Endodermal cell (in vitro differentiated cells): Measurements from ENCODE around the gene CDKL1. TPM values are rescaled to one million over a fixed set of nuclear protein-coding genes. Genes with fewer than 3 reads are reported as not detected.
"Not testable (repeated sequence)": the region's sequence is repeated elsewhere in the genome, so short reads cannot be mapped to it uniquely, and the experiment has no call there.

Source experiments
- DNase-seq: peaks from one replicate; pipeline ENCODE4 v3.0.0-alpha.2; 2017
- H3K27ac ChIP-seq: 2 replicates; pipeline ENCODE4 v1.5.1; 2013; ENCODE audit warnings: mild to moderate bottlenecking, low read depth, low read length, moderate library complexity
- H3K27me3 ChIP-seq: 2 replicates; pipeline ENCODE4 v1.6.1; 2013; ENCODE audit warnings: mild to moderate bottlenecking, low read length, moderate library complexity; ENCODE audit not compliant: insufficient read depth, control insufficient read depth, poor library complexity, severe bottlenecking
- H3K36me3 ChIP-seq: 2 replicates; pipeline ENCODE4 v1.7.0; 2013; ENCODE audit warnings: mild to moderate bottlenecking, low read length, moderate library complexity; ENCODE audit not compliant: control insufficient read depth, insufficient read depth
- H3K4me1 ChIP-seq: one replicate; pipeline ENCODE4 v1.7.0; 2013; ENCODE audit warnings: low read length; ENCODE audit not compliant: control insufficient read depth, insufficient read depth
- H3K4me3 ChIP-seq: 2 replicates; pipeline ENCODE4 v1.5.1; 2013; ENCODE audit warnings: mild to moderate bottlenecking, low read length, moderate library complexity
- H3K9ac ChIP-seq: 2 replicates; pipeline ENCODE4 v1.6.1; 2013; ENCODE audit warnings: mild to moderate bottlenecking, low read length, moderate library complexity; ENCODE audit not compliant: poor library complexity, severe bottlenecking; ENCODE audit errors: extremely low read depth
- H3K9me3 ChIP-seq: 2 replicates; pipeline ENCODE4 v1.6.1; 2013; ENCODE audit warnings: mild to moderate bottlenecking, low read length, moderate library complexity; ENCODE audit not compliant: control insufficient read depth
- H3K27ac Mint-ChIP-seq: 2 replicates; pipeline ENCODE4 v1.8.0; 2020; ENCODE audit warnings: mixed read lengths
- H3K27me3 Mint-ChIP-seq: 2 replicates; pipeline ENCODE4 v1.8.0; 2021; ENCODE audit warnings: mild to moderate bottlenecking, mixed read lengths; ENCODE audit not compliant: insufficient read depth
- H3K36me3 Mint-ChIP-seq: 2 replicates; pipeline ENCODE4 v1.8.0; 2020; ENCODE audit warnings: low read depth, mixed read lengths
- H3K4me1 Mint-ChIP-seq: 2 replicates; pipeline ENCODE4 v1.8.0; 2020; ENCODE audit warnings: mixed read lengths
- H3K4me3 Mint-ChIP-seq: 2 replicates; pipeline ENCODE4 v1.8.0; 2020; ENCODE audit warnings: mild to moderate bottlenecking, moderate library complexity, mixed read lengths
- H3K9me3 Mint-ChIP-seq: 2 replicates; pipeline ENCODE4 v1.8.0; 2020; ENCODE audit warnings: mild to moderate bottlenecking, mixed read lengths
- WGBS, 2 experiments: methylation state at CpG; one replicate each; pipeline versions ENCODE4 v1.1.5 to v1.1.7; 2013; ENCODE audit warnings: missing lambda C conversion rate in 2 of 2, mixed read lengths in 1 of 2; ENCODE audit not compliant: insufficient coverage in 1 of 2, insufficient read length in 1 of 2; 5-methylcytosine and 5-hydroxymethylcytosine counted together
- total RNA-seq, 2 donors: library from RNA; stranded (reverse); fragmentation: NEBNext Ultra II Directional in 1 of 2; extraction: Animal tissue kit (Norgen Biotek cat#: 25700) in 1 of 2; gene quantifications; 2 replicates in 1 of 2; 3 replicates in 1 of 2; pipeline ENCODE4 v1.2.1, GENCODE V29; 2021
- TF ChIP-seq, protein P1 (sequence below): fragments of 200-600 bp; sonication (generic); conservative IDR thresholded peaks from 2 replicates; pipeline ENCODE4 v1.5.0; 2021; ENCODE audit warnings: antibody characterized with exemption, mild to moderate bottlenecking

CDKL1 gene
- total RNA-seq, 2 donors from 2014 or later = 1.5 to 2.6 TPM

DNA sequence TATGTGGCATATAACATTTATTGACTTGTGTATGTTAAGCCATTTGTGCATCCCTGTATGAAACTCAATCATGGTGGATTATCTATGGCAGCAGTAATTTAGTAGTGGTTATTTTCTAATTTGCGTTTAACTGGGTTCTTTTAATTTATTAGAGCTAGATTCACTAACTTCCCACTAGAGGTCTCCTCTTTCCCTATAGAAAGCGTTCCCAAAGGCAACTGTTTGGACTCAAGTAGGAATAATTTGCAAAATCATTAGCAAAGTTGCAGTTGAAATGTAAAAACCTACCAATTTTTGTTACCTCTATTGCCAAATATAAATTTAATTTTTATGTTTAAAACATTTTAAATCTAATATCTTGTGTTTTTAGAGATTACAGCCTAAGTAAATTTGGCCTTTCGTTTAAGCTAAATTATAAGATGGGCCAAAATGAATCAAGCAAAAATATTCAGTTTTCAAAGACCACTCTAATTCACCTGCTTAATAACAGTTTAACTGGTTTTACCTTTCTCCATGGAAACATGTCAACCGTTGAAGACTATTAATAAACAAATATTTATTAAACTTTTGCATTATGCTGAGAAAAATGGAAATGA, 78.6 kb downstream of the CDKL1 start:
- 42% methylated on average over 3 of the region's 4 CpGs; no CpG with 5 or more reads in 1 of the 2 experiments for WGBS, 2 experiments
- Histone ChIP-seq H3K27ac (no peak overlapping the region), H3K36me3 (peaks cover 9% of the 10 kb centered on the region), H3K9ac (no peak overlapping the region), H3K27me3 (no peaks in the 10 kb centered on the region), H3K9me3 (peaks cover 12% of the 10 kb centered on the region), H3K4me3 (no peak overlapping the region), H3K4me1 (no peaks in the 10 kb centered on the region)
- H3K9me3 Mint-ChIP-seq = peaks cover 22% of the 10 kb centered on the region
- H3K27me3 Mint-ChIP-seq = no peaks in the 10 kb centered on the region
- TF ChIP-seq, protein P1, sequence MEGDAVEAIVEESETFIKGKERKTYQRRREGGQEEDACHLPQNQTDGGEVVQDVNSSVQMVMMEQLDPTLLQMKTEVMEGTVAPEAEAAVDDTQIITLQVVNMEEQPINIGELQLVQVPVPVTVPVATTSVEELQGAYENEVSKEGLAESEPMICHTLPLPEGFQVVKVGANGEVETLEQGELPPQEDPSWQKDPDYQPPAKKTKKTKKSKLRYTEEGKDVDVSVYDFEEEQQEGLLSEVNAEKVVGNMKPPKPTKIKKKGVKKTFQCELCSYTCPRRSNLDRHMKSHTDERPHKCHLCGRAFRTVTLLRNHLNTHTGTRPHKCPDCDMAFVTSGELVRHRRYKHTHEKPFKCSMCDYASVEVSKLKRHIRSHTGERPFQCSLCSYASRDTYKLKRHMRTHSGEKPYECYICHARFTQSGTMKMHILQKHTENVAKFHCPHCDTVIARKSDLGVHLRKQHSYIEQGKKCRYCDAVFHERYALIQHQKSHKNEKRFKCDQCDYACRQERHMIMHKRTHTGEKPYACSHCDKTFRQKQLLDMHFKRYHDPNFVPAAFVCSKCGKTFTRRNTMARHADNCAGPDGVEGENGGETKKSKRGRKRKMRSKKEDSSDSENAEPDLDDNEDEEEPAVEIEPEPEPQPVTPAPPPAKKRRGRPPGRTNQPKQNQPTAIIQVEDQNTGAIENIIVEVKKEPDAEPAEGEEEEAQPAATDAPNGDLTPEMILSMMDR = peak; percentile 78
- H3K4me3 Mint-ChIP-seq = no peak overlapping the region
- peaks cover 33% of the 10 kb centered on the region for H3K36me3 Mint-ChIP-seq
- DNase-seq = no peak
- no peak overlapping the region for H3K27ac Mint-ChIP-seq
- H3K4me1 Mint-ChIP-seq = peaks cover 7% of the 10 kb centered on the region

DNA sequence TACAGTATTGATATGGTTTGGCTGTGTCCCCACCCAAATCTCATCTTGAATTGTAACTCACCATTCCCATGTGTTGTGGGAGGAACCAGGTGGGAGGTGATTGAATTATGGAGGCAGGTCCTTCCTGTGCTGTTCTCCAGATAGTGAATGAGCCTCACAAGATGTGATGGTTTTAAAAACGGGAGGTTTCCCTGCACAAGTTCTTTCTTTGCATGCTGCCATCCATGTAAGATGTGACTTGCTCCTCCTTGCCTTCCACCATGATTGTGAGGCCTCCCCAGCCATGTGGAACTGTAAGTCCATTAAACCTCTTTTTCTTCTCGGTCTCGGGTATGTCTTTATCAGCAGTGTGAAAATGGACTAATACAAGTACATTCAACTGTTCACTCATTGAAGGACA, 82.6 kb downstream of the CDKL1 start:
- 93 to 100% methylated on average over 2 to 3 of the region's 3 CpGs for WGBS, 2 experiments
- H3K27ac ChIP-seq, H3K9ac ChIP-seq, H3K27me3 Mint-ChIP-seq, H3K4me3 ChIP-seq, H3K27ac Mint-ChIP-seq, H3K4me1 ChIP-seq, DNase-seq, H3K27me3 ChIP-seq, H3K4me3 Mint-ChIP-seq, H3K36me3 ChIP-seq: not testable (repeated sequence)
- peaks cover 32% of the 10 kb centered on the region for H3K36me3 Mint-ChIP-seq
- peaks cover 22% of the 10 kb centered on the region for H3K9me3 Mint-ChIP-seq
- peaks cover 14% of the 10 kb centered on the region for H3K4me1 Mint-ChIP-seq
- peaks cover 12% of the 10 kb centered on the region for H3K9me3 ChIP-seq

DNA sequence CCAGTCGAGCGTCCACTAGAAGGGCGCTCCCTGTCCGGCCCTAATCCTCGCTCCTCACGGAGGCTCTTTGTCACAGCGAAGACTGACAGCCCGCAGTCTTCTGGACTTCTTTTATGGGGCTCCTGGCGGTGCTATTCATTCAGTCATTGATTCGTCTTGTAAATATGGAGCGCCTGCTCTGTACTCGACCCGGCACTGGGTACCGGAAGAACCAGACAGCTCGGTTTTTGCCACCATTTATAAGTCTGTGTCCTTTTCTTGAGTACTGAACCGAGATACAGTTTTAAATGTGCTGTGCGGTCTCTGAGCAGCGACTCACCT, 84.0 kb downstream of the CDKL1 start:
- Mint-ChIP-seq H3K36me3 (peaks cover 34% of the 10 kb centered on the region), H3K27me3 (no peaks in the 10 kb centered on the region), H3K4me1 (peaks cover 7% of the 10 kb centered on the region), H3K4me3 (peak overlapping the region; percentile 83), H3K9me3 (peaks cover 22% of the 10 kb centered on the region), H3K27ac (peak overlapping the region; percentile 82)
- WGBS, 2 experiments = 6 to 10% methylated on average over 16 to 18 of the region's 18 CpGs
- no peaks in the 10 kb centered on the region for H3K4me1 ChIP-seq
- TF ChIP-seq, protein P1 = no peak
- H3K9ac ChIP-seq = peak overlapping the region; percentile 35
- H3K27me3 ChIP-seq = no peaks in the 10 kb centered on the region
- H3K9me3 ChIP-seq = peaks cover 12% of the 10 kb centered on the region
- peaks cover 9% of the 10 kb centered on the region for H3K36me3 ChIP-seq
- H3K27ac ChIP-seq = peak overlapping the region; percentile 95
- no peak for DNase-seq
- peak overlapping the region; percentile 94 for H3K4me3 ChIP-seq
